ENCODE data around the gene RAB44.

Gene RAB44

DNA sequence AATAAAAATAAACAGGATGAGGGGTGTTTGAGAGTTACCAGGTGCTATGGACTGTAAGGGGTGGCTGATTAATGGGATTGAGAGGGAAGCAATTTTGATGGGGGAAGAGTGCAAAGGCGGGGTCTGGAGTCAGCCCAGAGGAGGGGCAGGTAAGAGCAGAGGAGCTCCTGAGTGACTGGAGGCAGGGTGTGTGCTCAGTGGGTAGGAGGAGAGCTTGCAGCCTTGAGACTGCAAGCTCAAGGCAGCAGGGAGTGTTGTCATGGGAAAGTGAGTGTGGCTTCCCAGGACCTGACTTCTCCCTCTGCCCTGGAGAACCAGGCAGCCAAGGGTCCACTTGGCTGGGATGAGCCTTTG lies 54.2 kb downstream of the RAB44 start:
- TF ChIP-seq CTCF (IDR thresholded peaks at IDR 0.05) (no peak), ZFX (IDR thresholded peaks at IDR 0.05; ENCODE audit: borderline replicate concordance) (no peak)
- no peak overlapping the region for H3K27ac ChIP-seq

DNA sequence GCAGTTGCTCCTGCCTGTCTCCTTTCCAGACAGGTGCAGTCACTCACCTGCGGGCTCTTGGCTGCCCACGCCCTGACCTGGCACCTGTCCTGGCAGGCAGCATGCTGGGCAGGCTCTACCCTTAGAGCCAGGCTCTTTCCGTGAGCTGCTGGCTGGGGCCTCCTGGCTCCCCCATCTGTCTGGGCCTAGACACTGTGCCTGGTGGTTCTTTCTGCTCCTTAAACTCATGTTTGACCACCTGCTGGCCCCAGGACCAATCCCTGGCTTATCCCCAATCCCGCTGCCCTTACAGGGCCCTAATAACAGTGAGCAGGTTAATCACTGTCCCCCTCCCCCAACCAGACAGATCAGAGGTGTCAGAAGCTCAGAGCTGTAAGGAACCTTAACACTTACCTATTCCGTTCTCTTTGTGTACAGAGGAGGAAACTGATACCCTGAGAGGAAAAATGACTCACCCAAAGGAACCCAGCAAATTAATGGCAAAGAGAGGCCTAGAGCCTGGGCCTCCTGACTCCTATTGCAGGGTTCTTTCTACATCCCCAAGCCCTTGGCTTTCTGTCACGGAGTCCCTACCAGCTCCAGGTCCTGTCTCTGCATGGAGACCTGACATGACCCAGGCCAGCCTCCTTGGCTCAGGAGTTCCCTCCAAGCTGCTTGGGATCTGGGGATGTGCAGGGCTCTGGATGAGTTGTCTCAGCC lies 54.7 kb downstream of the RAB44 start:
- TF ChIP-seq CTCF (IDR thresholded peaks at IDR 0.05) (no peak), ZFX (IDR thresholded peaks at IDR 0.05; ENCODE audit: borderline replicate concordance) (no peak)
- H3K27ac ChIP-seq, result no peak overlapping the region

DNA sequence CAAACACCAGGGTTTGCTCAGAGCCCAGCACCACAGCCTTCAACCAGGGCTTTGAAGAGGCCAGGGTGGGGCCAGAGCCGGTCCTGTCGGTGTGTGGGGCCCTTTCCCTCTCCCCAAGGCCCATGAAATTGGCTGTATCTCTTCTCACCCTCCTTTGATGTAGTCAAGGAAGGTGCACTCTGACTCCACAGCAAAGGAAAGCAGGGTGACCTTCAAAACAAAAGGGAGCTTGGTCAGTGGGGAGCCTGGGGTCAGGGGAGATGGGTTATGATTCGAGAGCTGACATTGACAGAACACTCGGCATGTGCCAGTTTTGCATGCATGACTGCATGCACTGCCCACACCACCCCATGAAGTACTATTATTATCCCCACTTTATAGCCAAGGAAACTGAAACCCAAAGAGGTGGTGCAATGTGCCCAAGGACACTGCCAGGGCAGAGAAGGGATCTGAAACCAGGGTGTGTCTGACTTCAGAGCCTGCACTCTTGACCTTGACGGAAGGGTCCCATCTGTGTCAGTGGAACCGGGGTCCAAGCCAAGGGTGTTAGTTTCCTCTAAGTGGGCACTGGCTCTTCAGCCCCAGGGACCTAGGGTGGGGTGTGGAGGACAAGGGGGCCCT lies 55.4 kb downstream of the RAB44 start:
- H3K27ac ChIP-seq, result no peak overlapping the region

DNA sequence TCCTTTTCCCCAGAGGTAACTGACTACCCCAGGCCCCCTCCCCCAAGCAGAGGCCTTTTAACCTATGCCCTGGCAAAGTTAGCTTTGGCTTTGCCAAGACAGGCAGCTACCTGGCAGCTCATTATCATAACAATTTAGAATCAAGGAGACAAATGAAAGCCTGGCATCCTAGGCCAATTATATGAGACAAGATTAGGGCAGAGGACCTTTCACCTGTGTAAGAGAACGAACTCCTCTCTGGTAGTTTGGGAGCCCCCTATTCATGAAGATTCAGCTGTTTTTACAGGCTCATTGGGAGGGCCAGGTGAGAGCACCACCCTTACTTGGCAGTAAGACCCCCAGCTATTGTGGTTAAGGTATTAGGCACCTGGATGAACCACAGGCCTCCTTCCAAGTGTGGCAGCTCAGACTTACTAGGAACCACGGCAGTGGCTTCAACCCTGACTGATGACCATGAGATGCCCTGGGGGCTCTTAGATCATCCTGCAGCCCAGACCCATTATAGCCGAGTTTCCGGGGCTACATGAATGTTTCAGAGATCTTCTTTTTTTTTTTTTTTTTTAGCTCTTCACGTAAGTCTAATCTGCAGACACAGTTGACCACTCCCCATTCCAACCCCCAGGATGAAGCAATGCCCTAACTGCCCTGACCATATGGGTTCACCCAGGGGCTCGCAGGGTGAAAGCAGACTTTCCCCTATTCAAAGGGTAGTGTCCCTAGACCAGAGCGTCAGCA lies 56.2 kb downstream of the RAB44 start:
- no peak for TF ChIP-seq CTCF (IDR thresholded peaks at IDR 0.05)
- no peak for TF ChIP-seq ZFX (IDR thresholded peaks at IDR 0.05; ENCODE audit: borderline replicate concordance)
- no peak overlapping the region for H3K27ac ChIP-seq

More for the DNA sequence above, 55.4 kb downstream of the RAB44 start:
- TF ChIP-seq CTCF (IDR thresholded peaks at IDR 0.05) (no peak), ZFX (IDR thresholded peaks at IDR 0.05; ENCODE audit: borderline replicate concordance) (no peak)

GRCh38 chr6:36754582-36755434 lies 57.2 kb downstream of the RAB44 start:
- TF ChIP-seq CTCF (IDR thresholded peaks at IDR 0.05) (no peak), ZFX (IDR thresholded peaks at IDR 0.05; ENCODE audit: borderline replicate concordance) (no peak)
- no peak overlapping the region for H3K27ac ChIP-seq

- H3K27ac ChIP-seq, result no peak overlapping the region
- no peak for TF ChIP-seq ZFX (IDR thresholded peaks at IDR 0.05; ENCODE audit: borderline replicate concordance)
- no peak for TF ChIP-seq CTCF (IDR thresholded peaks at IDR 0.05)
These were observed 58.1 kb downstream of the RAB44 start for GRCh38 chr6:36755435-36756348.
